Nephron (organoid): Measurements from ENCODE around the gene FAM111B.
A peak's percentile ranks its signal among the peaks of the same experiment; 100 is the strongest.

Experiments used
- H3K27ac Mint-ChIP-seq, 3 experiments: 2 replicates each; pipeline ENCODE4 v1.8.0; 2020; ENCODE audit warnings: mixed read lengths in 3 of 3, mild to moderate bottlenecking in 2 of 3, moderate library complexity in 1 of 3
- H3K27me3 Mint-ChIP-seq: 2 replicates; pipeline ENCODE4 v1.8.0; 2021; ENCODE audit warnings: low read depth, mild to moderate bottlenecking, moderate library complexity, mixed read lengths
- H3K36me3 Mint-ChIP-seq: 2 replicates; pipeline ENCODE4 v1.8.0; 2020; ENCODE audit warnings: low read depth, mixed read lengths
- H3K4me1 Mint-ChIP-seq: 2 replicates; pipeline ENCODE4 v1.8.0; 2020; ENCODE audit warnings: mixed read lengths
- H3K4me3 Mint-ChIP-seq, 3 experiments: 2 replicates each; pipeline ENCODE4 v1.8.0; 2020; ENCODE audit warnings: mild to moderate bottlenecking in 3 of 3, mixed read lengths in 3 of 3, moderate library complexity in 2 of 3
- H3K9me3 Mint-ChIP-seq: 2 replicates; pipeline ENCODE4 v1.8.0; 2020; ENCODE audit warnings: mixed read lengths
- TF ChIP-seq, protein P1 (sequence below), 3 experiments: fragments of 200-600 bp; sonication (generic); IDR thresholded peaks; one replicate each; pipeline ENCODE4 v1.5.0; 2021; ENCODE audit warnings: antibody characterized with exemption in 3 of 3; ENCODE audit not compliant: unreplicated experiment in 3 of 3

Gene FAM111B

DNA sequence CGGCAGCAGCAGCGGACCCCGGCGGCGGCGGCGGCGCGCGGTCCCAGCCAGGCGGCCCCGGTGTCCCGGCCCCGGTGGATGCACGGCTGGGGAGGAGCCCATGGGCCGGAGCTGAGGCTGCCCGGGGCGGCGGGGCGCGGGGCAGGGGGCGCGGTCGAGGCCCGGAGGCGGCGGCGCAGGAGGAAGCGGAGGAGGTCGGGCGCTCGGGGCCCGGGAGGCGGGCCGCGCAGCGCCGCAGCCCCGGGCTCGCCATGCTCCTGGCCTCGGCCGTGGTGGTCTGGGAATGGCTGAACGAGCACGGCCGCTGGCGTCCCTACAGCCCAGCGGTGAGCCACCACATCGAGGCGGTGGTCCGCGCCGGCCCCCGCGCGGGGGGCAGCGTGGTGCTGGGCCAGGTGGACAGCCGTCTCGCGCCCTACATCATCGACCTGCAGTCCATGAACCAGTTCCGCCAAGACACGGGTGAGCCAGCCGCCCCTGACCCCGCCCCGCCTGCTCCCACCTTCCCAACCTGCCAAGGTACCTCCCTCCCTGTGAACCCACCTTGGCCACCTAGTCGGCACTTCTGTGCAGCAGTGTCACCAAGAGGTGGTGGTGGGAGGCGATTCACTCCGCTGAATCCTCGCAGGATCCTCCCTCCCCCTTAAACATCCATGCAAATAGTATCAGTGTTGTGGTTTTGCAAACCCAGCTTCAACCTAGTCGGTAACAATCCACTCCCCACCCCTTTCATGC, 65.5 kb downstream of the FAM111B start:
- TF ChIP-seq, protein P1, sequence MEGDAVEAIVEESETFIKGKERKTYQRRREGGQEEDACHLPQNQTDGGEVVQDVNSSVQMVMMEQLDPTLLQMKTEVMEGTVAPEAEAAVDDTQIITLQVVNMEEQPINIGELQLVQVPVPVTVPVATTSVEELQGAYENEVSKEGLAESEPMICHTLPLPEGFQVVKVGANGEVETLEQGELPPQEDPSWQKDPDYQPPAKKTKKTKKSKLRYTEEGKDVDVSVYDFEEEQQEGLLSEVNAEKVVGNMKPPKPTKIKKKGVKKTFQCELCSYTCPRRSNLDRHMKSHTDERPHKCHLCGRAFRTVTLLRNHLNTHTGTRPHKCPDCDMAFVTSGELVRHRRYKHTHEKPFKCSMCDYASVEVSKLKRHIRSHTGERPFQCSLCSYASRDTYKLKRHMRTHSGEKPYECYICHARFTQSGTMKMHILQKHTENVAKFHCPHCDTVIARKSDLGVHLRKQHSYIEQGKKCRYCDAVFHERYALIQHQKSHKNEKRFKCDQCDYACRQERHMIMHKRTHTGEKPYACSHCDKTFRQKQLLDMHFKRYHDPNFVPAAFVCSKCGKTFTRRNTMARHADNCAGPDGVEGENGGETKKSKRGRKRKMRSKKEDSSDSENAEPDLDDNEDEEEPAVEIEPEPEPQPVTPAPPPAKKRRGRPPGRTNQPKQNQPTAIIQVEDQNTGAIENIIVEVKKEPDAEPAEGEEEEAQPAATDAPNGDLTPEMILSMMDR (IDR thresholded peaks at IDR 0.05; ENCODE audit: unreplicated experiment in 3 of 3), result no peak
- Mint-ChIP-seq H3K4me1 (peaks cover 27% of the 10 kb centered on the region), H3K4me3 (peak overlapping the region; percentile 93 to 98 (median 96)), H3K9me3 (no peaks in the 10 kb centered on the region), H3K27ac (peak overlapping the region; percentile 71 to 96 (median 92)), H3K36me3 (peaks cover 7% of the 10 kb centered on the region), H3K27me3 (no peaks in the 10 kb centered on the region)

DNA sequence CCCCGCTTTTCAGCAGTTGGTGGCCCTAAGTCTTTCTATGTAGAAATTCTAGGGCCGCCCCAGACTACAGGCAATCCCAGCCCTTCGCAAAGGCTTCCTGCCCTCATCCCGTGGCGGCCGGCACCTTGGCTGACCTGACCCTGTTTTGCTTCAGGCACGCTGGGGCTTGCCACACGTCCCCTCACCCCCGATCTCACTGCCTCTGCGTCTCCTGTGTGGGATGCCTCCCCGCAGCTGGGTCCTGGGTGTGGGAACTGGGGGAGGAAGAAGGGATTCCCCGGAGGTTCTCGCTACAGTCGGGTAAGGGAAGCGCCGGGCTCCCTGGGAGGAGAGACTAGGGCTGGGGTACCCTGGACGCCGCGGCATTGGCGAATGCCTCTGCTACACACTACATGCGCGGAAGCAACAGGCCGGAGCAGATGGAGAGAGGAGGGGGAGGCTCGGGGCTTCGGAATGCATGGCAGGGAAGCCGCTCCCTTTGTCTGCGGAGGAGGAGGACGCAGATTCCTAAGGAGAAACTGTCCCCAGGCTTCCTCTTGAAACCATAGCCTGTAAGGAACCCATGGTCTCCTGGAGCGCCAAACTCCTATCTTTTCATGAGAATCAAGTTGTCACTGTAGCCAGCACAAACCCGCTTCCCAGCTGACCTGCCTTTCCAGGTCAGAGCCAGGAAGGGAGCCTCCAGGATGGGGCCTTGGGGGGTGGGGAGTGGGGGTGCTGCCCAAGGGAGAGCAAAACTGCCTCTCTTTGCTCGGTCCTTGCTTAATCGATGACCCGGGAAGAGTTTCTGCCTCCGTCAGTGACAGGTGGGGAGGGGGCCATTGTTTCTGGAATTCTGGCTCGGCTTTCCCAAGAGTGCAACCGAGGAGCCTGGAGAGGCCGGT, 66.3 kb downstream of the FAM111B start:
- TF ChIP-seq, protein P1 (IDR thresholded peaks at IDR 0.05; ENCODE audit: unreplicated experiment in 3 of 3), result no peak
- peaks cover 14% of the 10 kb centered on the region for H3K36me3 Mint-ChIP-seq
- H3K4me1 Mint-ChIP-seq, result peaks cover 35% of the 10 kb centered on the region
- H3K27me3 Mint-ChIP-seq, result no peaks in the 10 kb centered on the region
- peak overlapping the region; percentile 71 to 96 (median 92) for H3K27ac Mint-ChIP-seq
- peak overlapping the region; percentile 93 to 98 (median 96) for H3K4me3 Mint-ChIP-seq
- no peaks in the 10 kb centered on the region for H3K9me3 Mint-ChIP-seq

DNA sequence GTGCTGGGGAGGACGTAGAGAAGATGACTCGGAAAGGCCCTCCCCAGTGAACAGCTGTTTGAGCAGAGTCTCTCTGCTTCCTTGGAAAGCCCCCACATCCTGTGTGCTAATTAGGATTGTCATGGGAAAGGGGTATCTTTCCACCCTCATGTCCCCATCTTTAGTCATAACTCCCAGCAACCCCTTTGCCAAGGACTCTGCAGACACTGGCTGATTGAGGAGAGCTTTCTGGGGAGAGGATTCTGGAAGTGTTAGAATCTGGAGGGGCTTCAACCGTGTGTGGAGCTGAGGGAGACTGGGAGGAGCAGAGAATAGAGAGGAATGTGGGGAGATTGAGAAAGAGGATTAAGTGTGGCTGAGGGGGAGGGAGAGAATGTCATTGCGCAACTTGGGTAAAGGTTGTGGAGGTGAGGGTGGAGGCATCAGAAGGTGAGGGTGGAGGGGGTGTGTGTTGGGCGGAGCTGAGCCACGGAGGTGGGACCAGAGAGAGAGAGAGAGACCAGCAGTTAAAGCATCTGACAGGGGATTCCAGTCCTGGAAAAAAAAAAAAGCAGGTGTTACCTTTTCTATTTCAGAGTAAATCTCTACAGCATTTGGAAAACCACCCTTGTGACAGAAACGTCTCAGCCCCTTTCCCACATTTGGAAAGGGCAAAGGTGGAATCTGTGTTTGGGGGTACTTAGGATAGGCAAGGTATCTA, 67.1 kb downstream of the FAM111B start:
- H3K4me1 Mint-ChIP-seq, result peaks cover 41% of the 10 kb centered on the region
- H3K36me3 Mint-ChIP-seq, result peaks cover 20% of the 10 kb centered on the region
- H3K27me3 Mint-ChIP-seq, result no peaks in the 10 kb centered on the region
- TF ChIP-seq, protein P1 (IDR thresholded peaks at IDR 0.05; ENCODE audit: unreplicated experiment in 3 of 3), result no peak
- H3K27ac Mint-ChIP-seq, result peak overlapping the region; percentile 71 to 96 (median 92)
- H3K4me3 Mint-ChIP-seq, result peak overlapping the region; percentile 93 to 98 (median 96)
- no peaks in the 10 kb centered on the region for H3K9me3 Mint-ChIP-seq

DNA sequence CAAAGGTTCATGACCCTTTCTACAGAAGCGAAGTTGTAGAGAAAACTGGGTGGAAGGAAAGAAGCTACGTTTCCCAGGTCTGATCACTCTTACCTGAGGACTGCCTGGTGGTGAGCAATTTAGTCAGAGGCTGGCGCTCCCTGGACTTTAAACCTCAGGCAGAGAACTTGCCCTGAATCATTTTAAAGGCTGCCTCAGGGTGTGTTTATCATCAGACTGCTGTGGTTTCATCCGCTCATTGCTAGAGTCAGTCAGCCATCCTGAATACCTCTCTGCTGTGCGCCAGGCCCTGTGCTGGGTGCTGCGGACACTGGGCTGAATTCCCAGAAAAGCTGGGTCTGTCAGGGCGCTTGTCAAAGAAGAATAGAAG, 67.6 kb downstream of the FAM111B start:
- Mint-ChIP-seq H3K27ac (peak overlapping the region; percentile 71 to 96 (median 83)), H3K36me3 (peaks cover 24% of the 10 kb centered on the region), H3K27me3 (no peaks in the 10 kb centered on the region), H3K9me3 (no peaks in the 10 kb centered on the region), H3K4me3 (peak overlapping the region; percentile 93 to 98 (median 96)), H3K4me1 (peaks cover 41% of the 10 kb centered on the region)
- TF ChIP-seq, protein P1 (IDR thresholded peaks at IDR 0.05; ENCODE audit: unreplicated experiment in 3 of 3), result no peak

DNA sequence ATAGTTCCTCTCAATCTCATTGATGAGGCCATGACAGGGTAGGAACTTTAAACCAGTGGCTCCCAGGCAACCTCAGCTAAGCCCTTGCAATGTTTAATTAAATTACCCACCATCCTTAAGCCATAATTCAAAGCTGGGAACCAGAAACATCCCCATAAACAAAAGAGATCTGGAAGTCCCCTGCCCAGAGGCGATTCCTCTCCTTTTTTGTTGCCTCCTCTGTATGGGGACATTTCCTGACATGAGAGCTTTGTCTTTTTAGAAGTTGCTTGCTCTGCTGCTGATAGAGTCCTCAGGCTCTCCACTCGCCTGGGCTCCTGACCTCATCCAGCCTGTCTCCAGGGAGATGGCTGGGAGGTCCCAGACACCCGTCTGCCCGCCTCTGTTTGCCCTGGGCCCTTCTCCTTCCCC, 68.1 kb downstream of the FAM111B start:
- Mint-ChIP-seq H3K27ac (peak overlapping the region; percentile 71 to 96 (median 83)), H3K4me1 (peaks cover 41% of the 10 kb centered on the region), H3K4me3 (peak overlapping the region; percentile 93 to 98 (median 96)), H3K27me3 (no peaks in the 10 kb centered on the region), H3K9me3 (no peaks in the 10 kb centered on the region), H3K36me3 (peaks cover 27% of the 10 kb centered on the region)
- TF ChIP-seq, protein P1 (IDR thresholded peaks at IDR 0.05; ENCODE audit: unreplicated experiment in 3 of 3), result no peak
